NCI-H2081 (cell line): ENCODE results near the gene IFNAR1.
"Not testable (repeated sequence)": the region's sequence is repeated elsewhere in the genome, so short reads cannot be mapped to it uniquely, and the experiment has no call there.

ENCODE experiments used
- DNase-seq, 2 experiments: peaks; one replicate each; lab custom pipeline; 2025; lab: John Stamatoyannopoulos, UW

IFNAR1 gene

GRCh38 chr21:33308586-33309490 is 15.9 kb upstream of the IFNAR1 start:
- DNase-seq = peak in 1 of 2 experiments; percentile 35

GRCh38 chr21:33309778-33310177 is 15.0 kb upstream of the IFNAR1 start:
- no peak for DNase-seq

GRCh38 chr21:33312121-33312520 is 12.6 kb upstream of the IFNAR1 start:
- DNase-seq = no peak

- DNase-seq = no peak
Measured at GRCh38 chr21:33313183-33313582, 11.6 kb upstream of the IFNAR1 start.

- no peak for DNase-seq
Measured at GRCh38 chr21:33313611-33314010, 11.2 kb upstream of the IFNAR1 start.

GRCh38 chr21:33314111-33314510 is 10.7 kb upstream of the IFNAR1 start:
- no peak for DNase-seq

- DNase-seq = no peak
Measured at GRCh38 chr21:33315946-33316710, 8.6 kb upstream of the IFNAR1 start.

- no peak for DNase-seq
Measured at GRCh38 chr21:33317145-33317544, 7.6 kb upstream of the IFNAR1 start.

- DNase-seq = no peak
Measured at GRCh38 chr21:33317786-33318486, 6.8 kb upstream of the IFNAR1 start.

- not testable (repeated sequence) for DNase-seq
Measured at GRCh38 chr21:33321005-33321404, 3.8 kb upstream of the IFNAR1 start.

GRCh38 chr21:33323610-33324009 is 1.2 kb upstream of the IFNAR1 start:
- DNase-seq = not testable (repeated sequence)

- DNase-seq = peak; percentile 13 to 55
Measured at GRCh38 chr21:33325222-33326067, 675 bp downstream of the IFNAR1 start.

- DNase-seq = no peak
Measured at GRCh38 chr21:33327326-33327725, 2.6 kb downstream of the IFNAR1 start.

- DNase-seq = no peak
Measured at GRCh38 chr21:33327792-33328433, 3.1 kb downstream of the IFNAR1 start.

- DNase-seq = no peak
Measured at GRCh38 chr21:33330726-33331125, 6.0 kb downstream of the IFNAR1 start.

GRCh38 chr21:33332143-33332542 is 7.4 kb downstream of the IFNAR1 start:
- no peak for DNase-seq

GRCh38 chr21:33334191-33334590 is 9.4 kb downstream of the IFNAR1 start:
- no peak for DNase-seq

GRCh38 chr21:33334824-33335223 is 10.1 kb downstream of the IFNAR1 start:
- no peak for DNase-seq

GRCh38 chr21:33339135-33339534 is 14.4 kb downstream of the IFNAR1 start:
- DNase-seq = no peak

GRCh38 chr21:33339918-33340317 is 15.1 kb downstream of the IFNAR1 start:
- DNase-seq = no peak

GRCh38 chr21:33345751-33346238 is 21.0 kb downstream of the IFNAR1 start:
- DNase-seq = no peak
